ENCODE measurements around the gene PROX1.

Gene PROX1

GRCh38 chr1:213987927-213988506, at the start of gene PROX1:
Gene PROX1, plus strand, starts transcription at chr1:213987973. Its CDS starts 8,563 bp downstream, at chr1:213996536.
- DNase-seq (ENCODE audit: low read depth), result no peak

- DNase-seq (ENCODE audit: low read depth), result no peak
These were observed 49.0 kb upstream of the PROX1 start for GRCh38 chr1:213938776-213939175.

GRCh38 chr1:213939888-213940287, 47.9 kb upstream of the PROX1 start:
- no peak for DNase-seq (ENCODE audit: low read depth)

DNA sequence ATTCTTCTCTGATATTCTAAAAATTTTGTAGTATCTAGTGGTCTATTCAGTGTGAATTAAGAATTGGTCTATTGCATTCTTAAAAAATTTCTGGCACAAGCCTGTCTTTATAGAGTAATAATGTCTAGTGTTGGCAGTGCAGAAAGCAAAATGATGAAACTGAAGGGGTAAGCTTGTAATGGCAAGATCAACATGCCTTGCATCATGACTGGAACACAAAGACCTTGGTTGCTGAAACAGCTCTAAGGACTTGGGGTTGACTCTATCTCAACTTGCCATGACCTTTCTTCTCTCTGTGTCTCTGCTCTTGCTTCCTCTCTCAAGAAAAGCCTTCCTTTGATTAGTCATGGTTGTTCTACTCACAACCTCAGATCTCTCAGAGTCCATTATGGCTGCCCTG, 46.8 kb upstream of the PROX1 start:
- DNase-seq (ENCODE audit: low read depth), result no peak

DNA sequence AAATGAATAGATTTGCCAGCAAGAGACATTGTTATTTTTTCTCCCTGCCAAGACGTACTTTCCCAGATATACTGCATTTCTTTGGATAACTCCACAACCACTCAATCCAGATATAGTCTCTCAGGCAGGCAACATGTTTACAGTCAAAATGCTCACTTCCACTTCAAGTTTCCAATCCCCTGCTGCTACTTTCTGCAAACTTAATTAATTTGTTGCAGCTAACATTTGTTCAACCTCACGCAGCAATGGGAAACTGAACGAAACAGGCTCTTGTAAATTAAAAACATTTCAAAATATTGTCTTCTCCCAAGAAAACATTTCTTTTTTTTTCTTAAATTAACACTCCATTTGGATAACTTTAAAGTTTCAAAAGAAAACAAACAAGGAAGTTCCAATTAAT, 45.7 kb upstream of the PROX1 start:
- DNase-seq (ENCODE audit: low read depth), result no peak

GRCh38 chr1:213947200-213947801, 40.5 kb upstream of the PROX1 start:
- no peak for DNase-seq (ENCODE audit: low read depth)

GRCh38 chr1:213951876-213952275, 35.9 kb upstream of the PROX1 start:
- no peak for DNase-seq (ENCODE audit: low read depth)

DNA sequence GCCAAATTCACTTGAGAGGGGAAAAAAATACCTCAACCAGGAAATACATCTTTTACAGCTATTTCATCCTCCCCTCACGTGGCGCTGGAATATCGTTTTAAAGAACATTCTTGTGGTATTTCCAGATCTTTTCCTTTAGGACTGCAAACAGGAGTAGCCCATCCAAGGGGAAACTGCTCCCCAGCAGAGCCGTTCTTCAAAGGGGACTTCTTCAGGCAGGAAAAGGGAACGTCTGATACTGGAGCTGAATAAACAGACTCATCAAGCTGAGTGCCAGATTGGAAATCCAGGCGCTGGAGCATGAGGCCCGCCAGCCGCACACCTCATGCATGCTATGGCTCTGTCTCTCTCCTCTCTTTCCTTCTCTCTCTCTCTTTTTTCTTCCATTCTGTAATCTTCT, 34.0 kb upstream of the PROX1 start:
- no peak for DNase-seq (ENCODE audit: low read depth)

- DNase-seq (ENCODE audit: low read depth), result no peak
These were observed 31.4 kb upstream of the PROX1 start for GRCh38 chr1:213956295-213956770.

DNA sequence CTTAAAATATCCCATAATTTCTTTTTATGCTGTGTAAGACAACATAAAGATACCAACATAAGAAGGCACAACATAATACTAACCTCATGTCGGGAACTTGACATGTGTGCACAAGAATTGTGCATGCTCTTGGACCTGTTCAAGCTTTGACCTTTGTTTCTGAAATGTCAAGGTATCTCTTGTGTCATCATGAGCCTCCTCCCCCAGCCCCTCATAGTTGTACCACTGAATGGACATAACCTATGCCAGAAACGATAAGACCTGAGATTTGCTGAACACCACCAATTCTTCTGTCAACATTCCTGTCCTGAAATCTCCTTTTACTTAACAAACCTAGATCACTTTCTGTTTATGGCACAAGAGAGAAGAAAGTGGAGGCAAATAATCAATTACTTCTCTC, 29.4 kb upstream of the PROX1 start:
- no peak for DNase-seq (ENCODE audit: low read depth)

GRCh38 chr1:213960963-213961362, 26.8 kb upstream of the PROX1 start:
- DNase-seq (ENCODE audit: low read depth), result no peak

DNA sequence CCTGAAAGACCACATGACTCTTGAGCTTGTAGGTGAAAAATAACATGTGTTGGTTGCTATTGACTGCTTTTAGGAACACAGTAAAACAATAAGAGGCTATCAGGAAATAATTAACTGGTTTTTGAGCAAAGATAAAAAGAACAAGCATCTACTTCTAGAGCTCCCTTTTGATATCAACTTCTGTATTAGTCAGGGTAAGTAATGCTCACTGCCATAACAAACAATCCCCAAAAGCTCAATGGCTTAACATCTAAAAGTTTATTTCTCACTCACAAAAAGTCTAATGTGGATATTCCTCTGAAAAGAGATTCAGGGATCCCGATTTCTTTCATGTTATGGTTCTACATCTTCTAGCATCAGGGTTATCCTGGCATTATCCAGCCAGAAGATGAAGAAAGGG, 25.3 kb upstream of the PROX1 start:
- DNase-seq (ENCODE audit: low read depth), result no peak

DNA sequence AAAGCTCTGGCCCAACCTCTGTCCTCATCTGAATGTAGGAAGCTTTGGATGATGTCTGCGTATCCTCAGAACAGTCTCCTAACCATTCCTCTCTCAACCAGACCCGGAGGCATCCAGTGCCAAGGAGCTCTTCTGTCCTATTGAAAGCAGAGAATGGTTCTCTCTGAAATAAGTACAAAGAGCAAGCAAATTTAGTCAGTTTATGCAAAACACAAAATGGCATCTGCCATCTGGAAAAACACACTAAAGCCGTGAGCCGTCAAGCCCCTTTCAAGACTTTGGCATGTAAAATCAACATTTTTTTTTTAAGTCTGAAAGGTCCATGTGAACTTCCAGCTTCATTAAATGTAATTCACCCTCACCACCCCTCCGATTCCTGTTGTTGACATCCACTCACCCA, 21.7 kb upstream of the PROX1 start:
- no peak for DNase-seq (ENCODE audit: low read depth)

- no peak for DNase-seq (ENCODE audit: low read depth)
These were observed 19.5 kb upstream of the PROX1 start for GRCh38 chr1:213968146-213968825.

DNA sequence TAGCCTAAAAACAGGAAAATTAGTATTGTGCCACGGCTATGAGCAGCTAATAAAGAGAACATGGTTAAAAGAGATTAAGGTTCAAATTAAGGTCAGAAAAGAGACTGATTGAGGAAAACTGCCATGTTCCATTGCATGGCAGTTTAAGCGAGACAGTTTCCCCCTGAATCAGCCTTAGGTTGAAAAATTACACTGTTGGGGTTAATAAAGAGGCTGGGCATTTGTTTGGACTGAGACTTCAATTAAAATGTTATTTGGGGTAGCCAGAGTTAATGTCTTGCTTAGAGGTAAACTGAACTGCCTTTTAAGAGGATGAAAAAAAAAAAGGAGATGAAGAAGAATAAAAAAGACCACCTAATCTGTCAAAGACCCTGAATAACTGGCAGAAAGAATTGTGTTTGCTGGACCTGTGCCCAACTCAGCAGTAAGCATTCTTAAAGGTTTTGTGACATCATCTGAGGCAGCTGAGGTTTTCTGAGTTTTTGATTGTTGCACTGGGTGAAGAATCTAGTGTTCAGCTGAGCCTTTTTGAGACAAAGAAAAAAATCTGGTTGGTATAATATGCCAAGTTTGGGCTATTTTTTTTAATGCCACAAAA, 17.7 kb upstream of the PROX1 start:
- no peak for DNase-seq (ENCODE audit: low read depth)

DNA sequence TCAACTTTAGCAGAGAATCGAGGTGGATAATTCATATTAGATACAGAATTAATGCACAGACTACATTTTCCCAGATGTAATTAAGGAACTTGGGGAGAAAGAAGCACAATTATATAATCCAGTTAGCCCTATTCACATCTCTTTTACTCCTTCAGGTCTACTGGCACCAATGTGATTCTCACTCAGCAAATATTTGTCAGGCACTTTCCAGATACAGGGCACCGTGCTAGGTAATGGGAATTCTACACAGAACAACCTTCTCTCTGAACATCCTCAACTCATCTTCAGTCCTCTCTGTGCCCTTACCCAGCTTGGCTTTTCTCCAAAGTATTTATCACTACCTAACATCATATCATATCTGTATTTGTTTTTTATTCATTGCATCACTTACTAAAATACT, 15.6 kb upstream of the PROX1 start:
- DNase-seq (ENCODE audit: low read depth), result no peak

DNA sequence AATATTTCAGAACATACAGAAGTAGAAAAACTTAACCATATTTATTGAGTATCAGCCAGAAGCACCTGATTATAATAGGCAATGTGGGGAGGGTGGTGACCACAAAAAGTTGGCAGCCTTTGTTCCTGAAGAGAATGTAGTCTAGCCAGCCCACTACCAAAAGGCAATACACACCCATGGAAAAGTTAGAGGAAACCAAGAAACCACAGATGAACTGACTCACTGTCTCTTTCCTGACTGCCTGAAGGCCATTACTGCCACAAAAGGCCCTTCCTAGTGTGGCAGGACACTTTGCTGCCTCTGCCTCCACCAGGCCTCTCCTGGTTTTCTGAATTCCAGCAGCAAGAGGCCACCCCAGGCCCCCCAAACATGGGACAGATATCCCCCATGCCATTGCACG, 14.6 kb upstream of the PROX1 start:
- DNase-seq (ENCODE audit: low read depth), result no peak

- DNase-seq (ENCODE audit: low read depth), result no peak
These were observed 10.9 kb upstream of the PROX1 start for GRCh38 chr1:213976665-213977485.

- DNase-seq (ENCODE audit: low read depth), result no peak
These were observed 10.3 kb upstream of the PROX1 start for GRCh38 chr1:213977486-213977842.

DNA sequence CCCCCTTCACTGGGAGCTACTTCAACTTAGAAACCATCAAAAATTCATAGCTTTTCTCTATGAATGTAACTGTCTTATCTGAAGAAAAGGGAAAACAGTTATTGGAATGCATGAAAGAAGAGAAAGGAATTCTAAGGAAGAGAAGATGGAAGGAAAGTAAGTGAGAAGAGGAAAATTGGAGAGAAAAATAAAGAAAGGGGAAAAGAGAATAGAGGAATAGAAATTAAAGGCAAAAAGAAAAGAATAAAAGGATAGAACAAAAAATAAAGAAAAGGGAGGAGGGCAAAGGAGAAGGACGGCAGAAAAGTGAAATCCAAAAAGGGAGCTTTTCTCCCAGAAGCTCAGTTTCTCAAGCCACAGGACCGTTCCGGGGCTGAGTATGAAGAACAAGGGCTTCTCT, 9.9 kb upstream of the PROX1 start:
- DNase-seq (ENCODE audit: low read depth), result no peak

DNA sequence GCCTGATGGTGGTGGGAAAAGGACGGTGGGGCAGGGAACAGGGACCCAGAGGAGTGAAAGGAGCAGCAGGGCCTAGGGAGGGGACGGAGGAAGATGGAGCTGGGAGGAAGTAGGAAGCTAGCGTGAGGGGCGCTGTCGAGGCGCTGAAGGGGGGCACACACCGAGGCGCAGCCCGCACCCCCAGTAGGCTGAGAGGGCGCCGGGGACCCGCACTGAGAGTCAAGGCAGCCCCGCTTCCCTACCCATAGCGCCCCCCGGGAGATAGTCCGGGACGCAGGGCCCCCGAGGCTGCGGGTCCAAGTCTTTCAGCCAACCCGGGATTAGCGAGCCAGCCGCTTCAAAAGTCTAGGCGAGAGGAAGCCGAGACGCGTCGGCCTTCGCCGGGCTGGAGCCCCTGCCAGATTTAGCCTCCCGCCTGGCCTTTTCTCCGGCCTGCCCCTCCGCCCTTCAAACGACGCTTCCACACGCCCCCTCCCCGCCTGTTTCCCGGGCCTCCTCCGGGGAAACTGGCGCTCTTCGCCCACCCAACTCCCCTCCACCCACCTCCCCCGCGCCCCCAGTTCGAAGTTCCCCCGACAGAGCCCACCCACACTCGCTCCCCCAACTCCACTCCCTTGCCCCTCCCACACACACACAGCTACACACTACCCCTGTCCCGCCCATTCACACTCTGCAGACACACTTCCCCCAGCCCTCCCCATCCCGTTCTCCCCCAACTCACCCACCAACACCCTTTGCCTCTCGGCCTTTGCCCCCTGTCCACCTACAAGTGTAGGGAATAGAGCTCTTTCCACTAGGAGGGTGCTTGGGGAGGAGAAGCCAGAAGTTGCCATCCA, 7.8 kb upstream of the PROX1 start:
- DNase-seq (ENCODE audit: low read depth), result no peak

DNA sequence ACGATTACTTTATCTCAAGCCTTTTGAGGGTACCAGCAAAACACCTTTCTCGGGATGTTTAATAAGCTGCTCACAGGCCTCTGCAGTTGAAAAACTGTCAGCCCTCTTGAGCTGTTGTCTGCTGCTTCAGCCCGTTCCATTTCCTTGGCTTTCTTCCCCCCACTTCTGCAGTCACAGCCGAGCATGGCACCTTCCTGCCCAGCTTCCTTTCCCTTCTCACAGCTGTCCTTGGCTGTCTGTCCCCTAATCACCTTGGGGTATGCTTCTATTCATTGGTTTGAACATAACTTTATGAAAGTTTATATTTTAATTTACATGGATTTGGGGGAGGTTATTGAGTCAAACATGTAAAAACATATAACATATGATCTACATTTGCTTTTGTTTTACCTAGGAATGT, 6.9 kb upstream of the PROX1 start:
- no peak for DNase-seq (ENCODE audit: low read depth)

All from activated T-cell treated with anti-CD3 and anti-CD28 coated beads for 1 hour (primary cell).